Spinal cord (tissue), 10 donors: ENCODE results near the gene HSD17B1. TPM values are rescaled to one million over a fixed set of nuclear protein-coding genes. Genes with fewer than 3 reads are reported as not detected.

Experiments used
- DNase-seq, 6 donors: peaks; one replicate each; pipeline versions ENCODE4 v3.0.0 to v3.0.0-alpha.2; 2013 to 2015; ENCODE audit warnings: low spot score in 6 of 6, low read depth in 4 of 6
- H3K27ac ChIP-seq: one replicate; pipeline ENCODE4 v1.5.1; 2013; ENCODE audit warnings: low read depth, low read length, control low read depth
- H3K27me3 ChIP-seq: one replicate; pipeline ENCODE4 v1.6.1; 2013; ENCODE audit warnings: low read length; ENCODE audit not compliant: control insufficient read depth, insufficient read depth
- H3K36me3 ChIP-seq: one replicate; pipeline ENCODE4 v1.6.1; 2013; ENCODE audit warnings: low read length; ENCODE audit not compliant: control insufficient read depth, insufficient read depth
- H3K4me1 ChIP-seq: one replicate; pipeline ENCODE4 v1.6.1; 2013; ENCODE audit warnings: low read length; ENCODE audit not compliant: control insufficient read depth, insufficient read depth
- H3K4me3 ChIP-seq: one replicate; pipeline ENCODE4 v1.5.1; 2013; ENCODE audit warnings: low read depth, low read length, control low read depth
- H3K9me3 ChIP-seq: one replicate; pipeline ENCODE4 v1.6.1; 2013; ENCODE audit warnings: low read length; ENCODE audit not compliant: control insufficient read depth, insufficient read depth
- WGBS: methylation state at CpG from one replicate; pipeline ENCODE4 v1.1.5; 2013; ENCODE audit warnings: missing lambda C conversion rate; ENCODE audit not compliant: insufficient coverage; 5-methylcytosine and 5-hydroxymethylcytosine counted together
- polyA plus RNA-seq, 2 donors: library from polyadenylated mRNA; unstranded; fragments of 120-200 nt; gene quantifications; one replicate each; pipeline ENCODE4 v1.2.1, GENCODE V29; 2013; ENCODE audit not compliant: insufficient read length in 2 of 2
- total RNA-seq, 2 donors: library from RNA; depleted of rRNA in 1 of 2; stranded (reverse); fragments of 120-200 nt in 1 of 2; fragments of >200 nt in 1 of 2; gene quantifications; one replicate each; pipeline versions ENCODE4 v1.2.3 to v1.2.4, GENCODE V29; 2013 to 2014
- donor health status: healthy.

HSD17B1 gene
- total and polyA plus RNA-seq, 4 donors, result 0.69 to 6.8 (median 5.2) TPM

GRCh38 chr17:42522263-42522790, 30.4 kb upstream of the HSD17B1 start:
- WGBS, result 91% methylated on average over 8 of the region's 9 CpGs
- H3K9me3 ChIP-seq, result no peaks in the 10 kb centered on the region
- H3K27me3 ChIP-seq, result no peaks in the 10 kb centered on the region
- peaks cover 56% of the 10 kb centered on the region for H3K4me1 ChIP-seq
- H3K36me3 ChIP-seq, result peaks cover 45% of the 10 kb centered on the region
- DNase-seq, result no peak
- H3K27ac ChIP-seq, result peak overlapping the region; percentile 98
- no peak overlapping the region for H3K4me3 ChIP-seq

GRCh38 chr17:42522798-42523278, 29.9 kb upstream of the HSD17B1 start:
- H3K4me1 ChIP-seq, result peaks cover 53% of the 10 kb centered on the region
- H3K27ac ChIP-seq, result peak overlapping the region; percentile 98
- H3K4me3 ChIP-seq, result no peak overlapping the region
- H3K9me3 ChIP-seq, result no peaks in the 10 kb centered on the region
- 90% methylated on average over 7 of the region's 8 CpGs for WGBS
- no peak for DNase-seq
- peaks cover 42% of the 10 kb centered on the region for H3K36me3 ChIP-seq
- no peaks in the 10 kb centered on the region for H3K27me3 ChIP-seq

GRCh38 chr17:42525221-42525620, 27.5 kb upstream of the HSD17B1 start:
- no peak for DNase-seq
- peaks cover 32% of the 10 kb centered on the region for H3K4me1 ChIP-seq
- H3K27me3 ChIP-seq, result no peaks in the 10 kb centered on the region
- H3K4me3 ChIP-seq, result no peak overlapping the region
- WGBS, result no CpG with 5 or more reads among the region's 2 CpGs
- no peaks in the 10 kb centered on the region for H3K9me3 ChIP-seq
- H3K27ac ChIP-seq, result no peak overlapping the region
- peaks cover 31% of the 10 kb centered on the region for H3K36me3 ChIP-seq

GRCh38 chr17:42526031-42526444, 26.7 kb upstream of the HSD17B1 start:
- WGBS, result 88% methylated on average over 4 of the region's 6 CpGs
- H3K27me3 ChIP-seq, result no peaks in the 10 kb centered on the region
- H3K4me3 ChIP-seq, result no peak overlapping the region
- H3K9me3 ChIP-seq, result no peaks in the 10 kb centered on the region
- peaks cover 27% of the 10 kb centered on the region for H3K36me3 ChIP-seq
- peaks cover 24% of the 10 kb centered on the region for H3K4me1 ChIP-seq
- H3K27ac ChIP-seq, result no peak overlapping the region
- no peak for DNase-seq

- H3K27me3 ChIP-seq, result no peaks in the 10 kb centered on the region
- no peak overlapping the region for H3K27ac ChIP-seq
- no peak for DNase-seq
- peaks cover 5% of the 10 kb centered on the region for H3K4me1 ChIP-seq
- peaks cover 8% of the 10 kb centered on the region for H3K36me3 ChIP-seq
- no peaks in the 10 kb centered on the region for H3K9me3 ChIP-seq
- 79% methylated on average over 2 of the region's 6 CpGs for WGBS
- H3K4me3 ChIP-seq, result no peak overlapping the region
Measured at GRCh38 chr17:42527932-42528331, 24.8 kb upstream of the HSD17B1 start.

- Histone ChIP-seq H3K27me3 (no peaks in the 10 kb centered on the region), H3K4me3 (no peak overlapping the region), H3K9me3 (no peaks in the 10 kb centered on the region), H3K4me1 (peaks cover 3% of the 10 kb centered on the region), H3K27ac (no peak overlapping the region), H3K36me3 (no peaks in the 10 kb centered on the region)
- WGBS, result 95% methylated on average over 3 of the region's 3 CpGs
- no peak for DNase-seq
Measured at GRCh38 chr17:42529061-42529460, 23.7 kb upstream of the HSD17B1 start.

- Histone ChIP-seq H3K4me3 (no peak overlapping the region), H3K36me3 (no peaks in the 10 kb centered on the region), H3K9me3 (no peaks in the 10 kb centered on the region), H3K27me3 (no peaks in the 10 kb centered on the region), H3K4me1 (peaks cover 15% of the 10 kb centered on the region), H3K27ac (no peak overlapping the region)
- 100% methylated on average over 1 of the region's 2 CpGs for WGBS
- DNase-seq, result no peak
Measured at GRCh38 chr17:42530952-42531454, 21.7 kb upstream of the HSD17B1 start.

- DNase-seq, result peak in 3 of 6 donors; percentile 36 to 83 (median 65)
- H3K36me3 ChIP-seq, result no peaks in the 10 kb centered on the region
- H3K27me3 ChIP-seq, result no peaks in the 10 kb centered on the region
- WGBS, result 15% methylated on average over 60 of the region's 60 CpGs
- no peaks in the 10 kb centered on the region for H3K9me3 ChIP-seq
- peak overlapping the region; percentile 47 for H3K27ac ChIP-seq
- H3K4me3 ChIP-seq, result peak overlapping the region; percentile 47
- peaks cover 17% of the 10 kb centered on the region for H3K4me1 ChIP-seq
Measured at GRCh38 chr17:42531455-42532354, 21.0 kb upstream of the HSD17B1 start.

GRCh38 chr17:42535155-42536047, 17.3 kb upstream of the HSD17B1 start:
- H3K27me3 ChIP-seq, result no peaks in the 10 kb centered on the region
- H3K9me3 ChIP-seq, result no peaks in the 10 kb centered on the region
- 30% methylated on average over 20 of the region's 26 CpGs for WGBS
- peaks cover 26% of the 10 kb centered on the region for H3K4me1 ChIP-seq
- peak overlapping the region; percentile 54 for H3K4me3 ChIP-seq
- H3K27ac ChIP-seq, result peak overlapping the region; percentile 78
- peaks cover 25% of the 10 kb centered on the region for H3K36me3 ChIP-seq
- no peak for DNase-seq
